GM12872 (cell line): ENCODE results near the gene RSPRY1.

Source experiments
- CTCF ChIP-seq: IDR thresholded peaks from 3 replicates; pipeline ENCODE4 v1.5.1; 2011; ENCODE audit warnings: low read depth, mild to moderate bottlenecking, low read length, moderate library complexity; ENCODE audit not compliant: insufficient read depth

Gene RSPRY1

GRCh38 chr16:57244767-57245471, 58.8 kb downstream of the RSPRY1 start, which contains the start of gene ARL2BP:
TSS of gene ARL2BP (plus strand) at chr16:57245259. CDS start at chr16:57245368, 109 bp downstream.
- TF ChIP-seq CTCF, result 0 out of 3 replicates have a peak, but pooled peaks have one; percentile 5

- no peak for TF ChIP-seq CTCF
These were observed 59.5 kb downstream of the RSPRY1 start for GRCh38 chr16:57245472-57246113.

GRCh38 chr16:57251352-57251751, 65.2 kb downstream of the RSPRY1 start:
- TF ChIP-seq CTCF, result no peak

- no peak for TF ChIP-seq CTCF
These were observed 66.1 kb downstream of the RSPRY1 start for GRCh38 chr16:57252148-57252721.

- TF ChIP-seq CTCF, result no peak
These were observed 67.3 kb downstream of the RSPRY1 start for GRCh38 chr16:57253466-57253865.

GRCh38 chr16:57255686-57256415, 69.7 kb downstream of the RSPRY1 start:
- TF ChIP-seq CTCF, result no peak
